IMR-90 (cell line): ENCODE measurements around the gene TSPEAR. TPM values are rescaled to one million over a fixed set of nuclear protein-coding genes. Genes with fewer than 3 reads are reported as not detected.

Source experiments
- ATAC-seq: fragments of 200-7000 bp; cut with Tn5 transposase; 2 replicates; pipeline ENCODE4 v1.9.1; 2020; ENCODE audit warnings: low read depth, mild to moderate bottlenecking, moderate library complexity
- BruUV-seq: library from RNA; stranded (reverse); fragments of 400-500 nt; replicated peaks from 2 replicates; lab custom pipeline; 2021; lab: Mats Ljungman, UMichigan
- CTCF ChIA-PET: fragments of 300-600 bp; formaldehyde crosslinking; extraction: SDS; loops from one replicate; lab custom pipeline; 2021; ENCODE audit warnings: antibody characterized with exemption; lab: Yijun Ruan, JAX
- POLR2A ChIA-PET: fragments of 300-600 bp; sonication (Branson Sonifier 250); formaldehyde crosslinking; loops from one replicate; lab custom pipeline; 2022; ENCODE audit warnings: antibody characterized with exemption; ENCODE audit not compliant: unreplicated experiment; lab: Charles Lee
- DNase-seq: peaks from one replicate; pipeline ENCODE4 v3.0.0; 2013
- H2AFZ ChIP-seq: replicated peaks from 2 replicates; pipeline ENCODE3; 2013; ENCODE audit warnings: low read length, mild to moderate bottlenecking; ENCODE audit not compliant: poor library complexity
- H2AK5ac ChIP-seq: 2 replicates; pipeline ENCODE4 v1.6.1; 2013; ENCODE audit warnings: low read depth, low read length, inconsistent platforms
- H2AK9ac ChIP-seq: replicated peaks from 2 replicates; pipeline ENCODE3; 2013; ENCODE audit warnings: mild to moderate bottlenecking, low read depth, low read length, moderate library complexity; ENCODE audit not compliant: poor library complexity
- H2BK120ac ChIP-seq: 2 replicates; pipeline ENCODE4 v1.6.1; 2013; ENCODE audit warnings: low read depth, low read length, inconsistent platforms
- H2BK15ac ChIP-seq: 3 replicates; pipeline ENCODE4 v1.6.1; 2013; ENCODE audit warnings: low read depth, low read length, inconsistent platforms
- H2BK20ac ChIP-seq: 2 replicates; pipeline ENCODE4 v1.6.1; 2013; ENCODE audit warnings: low read depth, mild to moderate bottlenecking, inconsistent platforms, low read length, moderate library complexity
- H2BK5ac ChIP-seq: 2 replicates; pipeline ENCODE4 v1.6.1; 2013; ENCODE audit warnings: mild to moderate bottlenecking, low read depth, low read length, inconsistent platforms; ENCODE audit not compliant: poor library complexity, severe bottlenecking
- H3K14ac ChIP-seq: replicated peaks from 2 replicates; pipeline ENCODE4 v1.6.1; 2013; ENCODE audit warnings: low read depth, low read length, inconsistent platforms
- H3K18ac ChIP-seq: 2 replicates; pipeline ENCODE4 v1.6.1; 2013; ENCODE audit warnings: low read depth, low read length, control low read depth
- H3K23ac ChIP-seq: 2 replicates; pipeline ENCODE4 v1.6.1; 2013; ENCODE audit warnings: low read depth, low read length, inconsistent platforms
- H3K27ac ChIP-seq: 2 replicates; pipeline ENCODE4 v1.5.1; 2013; ENCODE audit warnings: mild to moderate bottlenecking, control low read depth, low read length; ENCODE audit not compliant: insufficient read depth
- H3K27me3 ChIP-seq: 2 replicates; pipeline ENCODE4 v1.6.1; 2013; ENCODE audit warnings: low read length; ENCODE audit not compliant: control insufficient read depth, insufficient read depth
- H3K36me3 ChIP-seq: 2 replicates; pipeline ENCODE4 v1.6.1; 2013; ENCODE audit warnings: low read length, mixed read lengths; ENCODE audit not compliant: control insufficient read depth, insufficient read depth
- H3K4ac ChIP-seq: 2 replicates; pipeline ENCODE4 v1.6.1; 2013; ENCODE audit warnings: low read depth, low read length, inconsistent platforms
- H3K4me1 ChIP-seq: 2 replicates; pipeline ENCODE4 v1.6.1; 2013; ENCODE audit warnings: low read length, mixed read lengths; ENCODE audit not compliant: control insufficient read depth, insufficient read depth
- H3K4me2 ChIP-seq: 2 replicates; pipeline ENCODE4 v1.6.1; 2013; ENCODE audit warnings: low read depth, mild to moderate bottlenecking, control low read depth, low read length, moderate library complexity
- H3K4me3 ChIP-seq: 2 replicates; pipeline ENCODE4 v1.5.1; 2013; ENCODE audit warnings: low read depth, mild to moderate bottlenecking, control low read depth, low read length, moderate library complexity; ENCODE audit not compliant: insufficient read depth
- H3K56ac ChIP-seq: 2 replicates; pipeline ENCODE4 v1.6.1; 2013; ENCODE audit warnings: low read length, inconsistent platforms; ENCODE audit not compliant: insufficient read depth; ENCODE audit errors: extremely low read depth
- H3K79me1 ChIP-seq, 2 experiments: 2 replicates each; pipeline ENCODE4 v1.6.1; 2013; ENCODE audit warnings: low read length in 2 of 2, inconsistent platforms in 1 of 2, low read depth in 1 of 2
- H3K9ac ChIP-seq: 2 replicates; pipeline ENCODE4 v1.6.1; 2013; ENCODE audit warnings: low read depth, low read length, control low read depth
- H3K9me1 ChIP-seq: 2 replicates; pipeline ENCODE4 v1.6.1; 2013; ENCODE audit warnings: low read length, inconsistent platforms; ENCODE audit not compliant: insufficient read depth
- H3K9me3 ChIP-seq: 2 replicates; pipeline ENCODE4 v1.6.1; 2013; ENCODE audit warnings: low read length; ENCODE audit not compliant: control insufficient read depth, insufficient read depth
- H4K20me1 ChIP-seq: 2 replicates; pipeline ENCODE4 v1.6.1; 2013; ENCODE audit warnings: low read length, inconsistent platforms; ENCODE audit not compliant: insufficient read depth
- H4K5ac ChIP-seq: 2 replicates; pipeline ENCODE4 v1.6.1; 2013; ENCODE audit warnings: mild to moderate bottlenecking, low read depth, low read length, control low read depth
- H4K8ac ChIP-seq, 2 experiments: 2 replicates each; pipeline ENCODE4 v1.6.1; 2013; ENCODE audit warnings: low read depth in 2 of 2, low read length in 2 of 2, control low read depth in 1 of 2, inconsistent platforms in 1 of 2
- H4K91ac ChIP-seq: 2 replicates; pipeline ENCODE4 v1.6.1; 2013; ENCODE audit warnings: low read depth, low read length, inconsistent platforms; ENCODE audit not compliant: insufficient read depth
- BHLHE40 ChIP-seq: fragments of 150-350 bp; IDR thresholded peaks from 2 replicates; pipeline ENCODE4 v1.6.1; 2016; ENCODE audit warnings: mild to moderate bottlenecking, low read depth, low read length
- CEBPB ChIP-seq: IDR thresholded peaks from 2 replicates; pipeline ENCODE4 v1.6.1; 2012; ENCODE audit warnings: low read depth, low read length, improper control_type of control experiment
- CHD1 ChIP-seq: IDR thresholded peaks from 2 replicates; pipeline ENCODE4 v1.6.1; 2012; ENCODE audit warnings: low read depth, low read length, improper control_type of control experiment
- FOS ChIP-seq: fragments of 150-350 bp; IDR thresholded peaks from 2 replicates; pipeline ENCODE4 v1.6.1; 2016; ENCODE audit warnings: low read depth, low read length
- MAFK ChIP-seq: IDR thresholded peaks from 2 replicates; pipeline ENCODE4 v1.6.1; 2012; ENCODE audit warnings: low read depth, low read length, improper control_type of control experiment
- MAZ ChIP-seq: IDR thresholded peaks from 2 replicates; pipeline ENCODE4 v1.6.1; 2012; ENCODE audit warnings: low read depth, mild to moderate bottlenecking, low read length, improper control_type of control experiment, moderate library complexity, borderline replicate concordance
- MXI1 ChIP-seq: IDR thresholded peaks from 2 replicates; pipeline ENCODE4 v1.6.1; 2012; ENCODE audit warnings: low read depth, mild to moderate bottlenecking, low read length, moderate library complexity, borderline replicate concordance
- NFE2L2 ChIP-seq: fragments of 150-350 bp; IDR thresholded peaks from 2 replicates; pipeline ENCODE4 v1.6.1; 2016; ENCODE audit warnings: low read depth, mild to moderate bottlenecking, low read length
- POLR2A ChIP-seq: IDR thresholded peaks from 2 replicates; pipeline ENCODE4 v1.6.1; 2012; ENCODE audit warnings: mild to moderate bottlenecking, low read depth, low read length
- RAD21 ChIP-seq: IDR thresholded peaks from 2 replicates; pipeline ENCODE4 v1.6.1; 2012; ENCODE audit warnings: low read length, improper control_type of control experiment
- RCOR1 ChIP-seq: IDR thresholded peaks from 2 replicates; pipeline ENCODE4 v1.6.1; 2012; ENCODE audit warnings: mild to moderate bottlenecking, low read length, improper control_type of control experiment; ENCODE audit not compliant: insufficient replicate concordance
- RFX5 ChIP-seq: IDR thresholded peaks from 2 replicates; pipeline ENCODE4 v1.8.0; 2012; ENCODE audit warnings: low read depth, mild to moderate bottlenecking, low read length, moderate library complexity
- SMC3 ChIP-seq: fragments of 150-350 bp; IDR thresholded peaks from 2 replicates; pipeline ENCODE4 v1.6.1; 2016; ENCODE audit warnings: low read depth, mild to moderate bottlenecking, antibody characterized with exemption, low read length, moderate library complexity
- WGBS, 2 experiments: methylation state at CpG; one replicate each; pipeline versions ENCODE4 v1.1.5 to v1.1.7; 2013; ENCODE audit warnings: missing lambda C conversion rate in 2 of 2; ENCODE audit not compliant: insufficient read length in 1 of 2; ENCODE audit errors: extremely low coverage in 2 of 2; 5-methylcytosine and 5-hydroxymethylcytosine counted together
- dilution Hi-C: fragments of 300-500 bp; cut with HindIII; formaldehyde crosslinking; loops from one replicate; pipeline ENCODE4 v1.14.3; 2018; ENCODE audit warnings: low sequenced_read_pairs; ENCODE audit not compliant: unreplicated experiment
- in situ Hi-C: fragments of 300-500 bp; cut with MboI; formaldehyde crosslinking; loops from 3 replicates; pipeline ENCODE4 v1.14.3; 2019; ENCODE audit warnings: low sequenced_read_pairs, inconsistent platforms, mixed read lengths
- intact Hi-C: fragments of 100-400 bp; cut with micrococcal nuclease; formaldehyde crosslinking; loops from 2 replicates; pipeline ENCODE4 v1.10.0; 2022
- polyA plus RNA-seq, 3 experiments: library from polyadenylated mRNA; depleted of rRNA; stranded (reverse); fragments of >200 nt; gene quantifications; 2 replicates each; pipeline ENCODE4 v1.2.3, GENCODE V29; 2012; ENCODE audit warnings: low replicate concordance in 1 of 3
- total RNA-seq: library from RNA; depleted of rRNA; stranded (reverse); fragments of >200 nt; gene quantifications from 2 replicates; pipeline ENCODE4 v1.2.3, GENCODE V29; 2012
- TF ChIP-seq, protein P1 (sequence below): fragments of 150-350 bp; IDR thresholded peaks from 2 replicates; pipeline ENCODE4 v1.6.1; 2017; ENCODE audit warnings: mild to moderate bottlenecking, antibody characterized with exemption, low read length, low read depth
- TF ChIP-seq, protein P2 (sequence below): fragments of 150-350 bp; IDR thresholded peaks from 2 replicates; pipeline ENCODE4 v1.6.1; 2016; ENCODE audit warnings: low read depth, mild to moderate bottlenecking, low read length, moderate library complexity, borderline replicate concordance
- TF ChIP-seq, protein P3 (sequence below): conservative IDR thresholded peaks from 2 replicates; pipeline ENCODE4 v1.5.1; 2012; ENCODE audit warnings: mild to moderate bottlenecking, low read depth, low read length, improper control_type of control experiment

Gene TSPEAR
- total and polyA plus RNA-seq, 2 of the 4 experiments (the other 2 are of a cell fraction), result not detected

DNA sequence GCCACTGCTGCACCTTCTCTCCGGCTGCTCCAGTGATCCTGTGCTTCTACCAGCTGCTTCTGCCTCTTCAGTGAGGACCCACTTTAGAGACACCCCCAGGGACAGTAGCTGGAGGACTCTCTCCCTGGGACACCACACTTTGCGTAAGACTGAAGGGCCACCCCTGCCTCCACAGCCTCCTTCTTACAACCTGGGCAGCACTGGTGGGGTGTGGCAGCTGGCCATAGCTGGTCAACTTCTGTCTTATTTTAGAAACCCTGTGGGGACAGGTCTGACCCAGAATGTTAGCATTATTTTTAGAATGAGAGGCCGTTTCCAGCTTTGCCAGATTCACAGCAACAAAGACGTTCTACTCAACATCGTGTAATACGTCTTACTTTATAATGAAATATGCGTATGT is 85.6 kb downstream of the TSPEAR start:
- TF ChIP-seq, protein P1, sequence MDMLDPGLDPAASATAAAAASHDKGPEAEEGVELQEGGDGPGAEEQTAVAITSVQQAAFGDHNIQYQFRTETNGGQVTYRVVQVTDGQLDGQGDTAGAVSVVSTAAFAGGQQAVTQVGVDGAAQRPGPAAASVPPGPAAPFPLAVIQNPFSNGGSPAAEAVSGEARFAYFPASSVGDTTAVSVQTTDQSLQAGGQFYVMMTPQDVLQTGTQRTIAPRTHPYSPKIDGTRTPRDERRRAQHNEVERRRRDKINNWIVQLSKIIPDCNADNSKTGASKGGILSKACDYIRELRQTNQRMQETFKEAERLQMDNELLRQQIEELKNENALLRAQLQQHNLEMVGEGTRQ, result no peak
- TF ChIP-seq, protein P2, sequence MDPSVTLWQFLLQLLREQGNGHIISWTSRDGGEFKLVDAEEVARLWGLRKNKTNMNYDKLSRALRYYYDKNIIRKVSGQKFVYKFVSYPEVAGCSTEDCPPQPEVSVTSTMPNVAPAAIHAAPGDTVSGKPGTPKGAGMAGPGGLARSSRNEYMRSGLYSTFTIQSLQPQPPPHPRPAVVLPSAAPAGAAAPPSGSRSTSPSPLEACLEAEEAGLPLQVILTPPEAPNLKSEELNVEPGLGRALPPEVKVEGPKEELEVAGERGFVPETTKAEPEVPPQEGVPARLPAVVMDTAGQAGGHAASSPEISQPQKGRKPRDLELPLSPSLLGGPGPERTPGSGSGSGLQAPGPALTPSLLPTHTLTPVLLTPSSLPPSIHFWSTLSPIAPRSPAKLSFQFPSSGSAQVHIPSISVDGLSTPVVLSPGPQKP, result no peak
- no peak for TF ChIP-seq MAFK
- TF ChIP-seq MAZ, result no peak
- no peak for TF ChIP-seq SMC3
- no peak for TF ChIP-seq MXI1
- TF ChIP-seq, protein P3, sequence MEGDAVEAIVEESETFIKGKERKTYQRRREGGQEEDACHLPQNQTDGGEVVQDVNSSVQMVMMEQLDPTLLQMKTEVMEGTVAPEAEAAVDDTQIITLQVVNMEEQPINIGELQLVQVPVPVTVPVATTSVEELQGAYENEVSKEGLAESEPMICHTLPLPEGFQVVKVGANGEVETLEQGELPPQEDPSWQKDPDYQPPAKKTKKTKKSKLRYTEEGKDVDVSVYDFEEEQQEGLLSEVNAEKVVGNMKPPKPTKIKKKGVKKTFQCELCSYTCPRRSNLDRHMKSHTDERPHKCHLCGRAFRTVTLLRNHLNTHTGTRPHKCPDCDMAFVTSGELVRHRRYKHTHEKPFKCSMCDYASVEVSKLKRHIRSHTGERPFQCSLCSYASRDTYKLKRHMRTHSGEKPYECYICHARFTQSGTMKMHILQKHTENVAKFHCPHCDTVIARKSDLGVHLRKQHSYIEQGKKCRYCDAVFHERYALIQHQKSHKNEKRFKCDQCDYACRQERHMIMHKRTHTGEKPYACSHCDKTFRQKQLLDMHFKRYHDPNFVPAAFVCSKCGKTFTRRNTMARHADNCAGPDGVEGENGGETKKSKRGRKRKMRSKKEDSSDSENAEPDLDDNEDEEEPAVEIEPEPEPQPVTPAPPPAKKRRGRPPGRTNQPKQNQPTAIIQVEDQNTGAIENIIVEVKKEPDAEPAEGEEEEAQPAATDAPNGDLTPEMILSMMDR, result no peak
- TF ChIP-seq CHD1, result no peak
- TF ChIP-seq CEBPB, result no peak
- TF ChIP-seq BHLHE40, result no peak
- TF ChIP-seq RFX5, result no peak
- no peak for TF ChIP-seq FOS
- TF ChIP-seq RAD21, result no peak
- TF ChIP-seq POLR2A, result no peak
- no peak for TF ChIP-seq NFE2L2
- TF ChIP-seq RCOR1, result no peak
- Histone ChIP-seq H3K14ac (no peak overlapping the region), H3K79me1 (no peaks in the 10 kb centered on the region), H4K91ac (no peak overlapping the region), H3K27ac (no peak overlapping the region), H2BK5ac (no peak overlapping the region), H3K9me1 (no peaks in the 10 kb centered on the region), H3K9me3 (0 out of 2 replicates have a peak, but pooled peaks cover 1% of the 10 kb centered on the region), H2AK9ac (no peak overlapping the region), H2BK120ac (no peak overlapping the region), H3K4ac (no peak overlapping the region), H3K4me2 (no peak overlapping the region), H4K8ac (no peak overlapping the region), H3K23ac (no peak overlapping the region), H3K4me3 (no peak overlapping the region), H3K27me3 (peaks cover 2% of the 10 kb centered on the region; the same call in 1 of the 2 replicates), H4K5ac (no peak overlapping the region), H2BK20ac (no peak overlapping the region), H3K36me3 (no peaks in the 10 kb centered on the region), H2AK5ac (no peak overlapping the region), H2AFZ (no peak overlapping the region), H3K4me1 (no peaks in the 10 kb centered on the region), H3K9ac (no peak overlapping the region), H3K56ac (no peak overlapping the region), H4K20me1 (no peaks in the 10 kb centered on the region), H3K18ac (no peak overlapping the region), H2BK15ac (no peak overlapping the region)
- POLR2A ChIA-PET, result no interaction called here
- dilution Hi-C loops, result no loop called here
- DNase-seq (no peak), ATAC-seq (no peak)
- intact Hi-C loops, result no loop called here
- CTCF ChIA-PET, result no interaction called here
- 40% methylated on average over 1 of the region's 7 CpGs; no CpG with 5 or more reads in 1 of the 2 experiments for WGBS, 2 experiments
- BruUV-seq, result no TSS peak
- in situ Hi-C loops, result no loop called here
